HG02884 (cell line): ENCODE results near the gene FRMD3.
"Not testable (repeated sequence)": the region's sequence is repeated elsewhere in the genome, so short reads cannot be mapped to it uniquely, and the experiment has no call there.

Experiments used
- ATAC-seq: cut with Tn5 transposase; IDR thresholded peaks from one replicate; pipeline ENCODE4 v1.9.1; 2021; ENCODE audit warnings: mild to moderate bottlenecking, moderate library complexity; ENCODE audit not compliant: unreplicated experiment

Gene FRMD3

DNA sequence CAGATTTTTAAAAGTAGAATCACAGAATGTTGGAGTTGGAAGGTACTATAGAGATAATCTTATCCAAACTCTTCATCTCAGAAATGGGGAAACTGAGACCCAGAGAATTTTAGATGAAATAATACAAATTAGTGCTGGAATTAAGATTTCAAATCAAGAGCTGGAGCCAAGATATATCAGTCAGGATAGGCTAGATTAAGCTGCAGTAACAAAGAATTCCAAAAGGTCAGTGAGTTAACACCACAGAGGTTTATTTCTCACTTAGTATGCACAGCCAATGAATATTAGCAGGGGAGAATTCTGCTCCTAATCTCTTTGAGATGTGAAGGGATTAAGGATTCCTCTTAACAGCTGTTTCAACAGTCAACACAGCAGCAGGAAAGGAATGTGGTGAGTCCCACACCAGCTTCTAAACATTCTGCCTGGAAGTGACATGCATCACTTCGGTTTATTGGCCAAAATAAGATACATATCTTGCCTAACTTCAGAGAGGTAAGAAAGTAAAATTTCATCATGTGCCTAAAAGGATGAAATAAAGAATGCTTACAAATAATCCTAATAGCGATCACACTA lies 136.8 kb downstream of the FRMD3 start:
- ATAC-seq = no peak

DNA sequence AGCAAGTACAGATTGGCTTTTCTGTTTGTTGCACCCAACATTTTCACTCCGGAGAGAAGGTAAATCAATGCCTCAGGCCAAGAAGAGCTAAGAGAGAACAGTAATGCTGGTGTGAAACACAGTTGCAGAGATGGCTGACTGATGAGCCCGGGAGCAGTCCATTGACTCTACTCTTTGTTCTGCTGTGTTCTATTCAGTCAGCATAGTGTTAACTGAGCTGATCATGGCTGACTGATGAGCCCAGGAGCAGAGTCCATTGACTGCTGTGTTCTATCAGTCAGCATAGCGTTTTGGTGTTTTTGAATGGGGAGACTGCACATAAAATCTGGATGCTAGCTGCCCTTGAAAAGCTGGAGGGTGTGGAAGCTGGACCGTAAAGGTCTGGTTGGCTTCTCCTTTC lies 141.4 kb downstream of the FRMD3 start:
- no peak for ATAC-seq

DNA sequence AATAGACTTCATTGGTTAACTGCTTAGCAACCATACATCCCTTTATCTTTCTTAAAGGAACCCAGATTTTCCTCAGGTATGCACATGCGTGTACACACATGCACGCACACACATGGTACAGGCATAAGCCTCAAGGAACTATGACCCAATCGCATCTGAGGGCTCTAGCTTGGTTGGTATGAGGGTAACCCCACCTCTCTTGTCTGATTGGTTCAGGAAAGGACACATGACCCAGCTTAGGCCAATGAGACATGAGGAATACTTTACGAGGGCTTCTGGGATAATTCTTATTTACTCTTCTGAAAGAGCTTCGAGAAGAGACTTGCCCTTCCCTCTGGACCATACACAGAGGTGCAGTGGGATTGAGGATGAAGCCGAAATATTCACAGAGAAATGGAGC lies 141.9 kb downstream of the FRMD3 start:
- ATAC-seq = no peak

DNA sequence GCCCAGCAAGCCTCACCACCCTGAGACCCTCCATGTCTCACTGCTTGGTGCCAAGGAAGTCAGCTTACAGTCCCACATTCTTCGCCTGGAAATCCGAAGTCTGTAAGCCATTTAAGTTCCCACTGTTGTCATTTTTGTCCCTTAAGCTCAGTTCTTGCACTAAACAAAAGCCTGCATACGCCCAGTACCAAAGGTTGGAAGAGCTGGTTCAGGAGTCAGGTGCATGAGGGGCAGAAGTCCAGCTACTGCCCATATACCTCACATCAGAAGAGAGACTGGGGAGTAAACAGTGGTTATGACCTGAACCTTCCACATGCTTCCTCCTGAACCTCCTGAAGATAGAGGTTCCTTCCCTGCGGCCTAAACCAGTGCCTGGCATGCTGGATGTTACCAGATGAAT lies 146.0 kb downstream of the FRMD3 start:
- ATAC-seq = no peak

DNA sequence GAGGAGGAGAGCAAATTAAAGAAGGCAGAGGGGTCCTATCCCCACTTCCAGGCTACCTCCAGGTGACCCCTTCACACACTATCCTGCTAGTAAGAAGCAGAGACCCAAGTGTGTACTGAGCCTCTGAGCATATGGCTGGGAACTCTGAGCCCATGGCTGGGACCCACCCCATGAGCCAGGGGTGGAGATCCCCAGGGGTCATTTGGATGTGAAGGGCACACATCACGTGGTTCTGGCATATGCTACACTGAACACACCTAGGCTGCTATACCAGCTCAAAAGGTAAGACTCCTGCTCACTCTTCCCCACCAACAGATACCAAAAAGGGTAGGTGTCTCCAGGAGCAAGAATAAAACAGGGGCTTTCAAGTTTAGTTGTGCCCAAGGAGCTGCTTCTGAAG lies 149.9 kb downstream of the FRMD3 start:
- ATAC-seq = no peak

DNA sequence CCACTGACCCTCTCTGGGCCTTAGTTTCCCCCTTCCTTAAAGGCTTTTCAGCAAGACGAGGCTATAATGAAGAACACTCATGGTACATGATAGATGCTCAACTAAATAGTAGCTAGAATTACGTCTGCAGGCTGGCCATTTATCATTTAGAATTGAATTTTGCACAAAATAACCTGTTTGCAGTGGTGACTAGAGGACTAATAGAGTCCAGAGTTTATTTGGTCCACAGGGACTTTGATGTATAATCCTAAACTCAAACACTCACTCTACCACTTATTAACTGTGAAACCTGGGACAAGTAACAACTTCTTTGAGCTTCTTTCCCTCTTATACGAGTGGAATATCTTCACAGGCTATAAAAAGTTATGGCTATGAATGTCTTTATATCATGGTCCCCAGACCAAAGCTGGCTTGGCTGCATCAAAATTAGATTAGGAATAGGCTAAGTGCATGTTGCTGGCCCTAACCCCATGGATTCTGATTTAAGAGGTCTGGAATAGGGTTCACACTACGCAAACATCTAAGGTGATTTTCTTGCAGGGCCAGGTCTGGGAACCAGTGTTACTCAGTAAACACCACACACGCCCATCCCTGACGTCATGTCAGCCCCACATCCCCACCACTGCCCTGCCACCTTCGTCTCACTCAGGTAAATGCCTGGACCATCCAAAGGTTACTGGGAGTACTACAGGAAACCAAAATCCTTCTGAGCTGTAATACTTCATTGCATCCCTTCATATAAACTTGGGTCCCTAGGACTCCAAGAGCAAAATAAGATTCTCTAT lies 150.6 kb downstream of the FRMD3 start:
- ATAC-seq = no peak

DNA sequence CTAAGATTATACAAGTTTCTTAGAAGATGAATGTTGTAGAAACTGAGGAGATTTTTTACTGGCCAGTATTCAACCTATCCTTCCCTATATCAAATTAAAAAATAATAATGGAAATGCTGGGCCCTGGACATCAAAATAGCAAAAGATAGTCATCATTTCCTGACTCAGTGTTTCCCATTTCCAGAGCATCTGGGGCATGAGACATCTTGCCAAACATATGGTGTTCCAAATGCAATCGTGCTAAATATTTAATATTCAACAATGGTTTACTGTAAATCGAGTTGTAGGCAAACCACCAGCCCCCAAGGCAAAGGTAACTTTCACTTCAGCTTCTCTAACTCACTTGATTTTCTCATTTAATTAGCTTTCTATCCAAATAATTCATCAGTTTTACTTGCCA lies 152.9 kb downstream of the FRMD3 start:
- ATAC-seq = no peak

DNA sequence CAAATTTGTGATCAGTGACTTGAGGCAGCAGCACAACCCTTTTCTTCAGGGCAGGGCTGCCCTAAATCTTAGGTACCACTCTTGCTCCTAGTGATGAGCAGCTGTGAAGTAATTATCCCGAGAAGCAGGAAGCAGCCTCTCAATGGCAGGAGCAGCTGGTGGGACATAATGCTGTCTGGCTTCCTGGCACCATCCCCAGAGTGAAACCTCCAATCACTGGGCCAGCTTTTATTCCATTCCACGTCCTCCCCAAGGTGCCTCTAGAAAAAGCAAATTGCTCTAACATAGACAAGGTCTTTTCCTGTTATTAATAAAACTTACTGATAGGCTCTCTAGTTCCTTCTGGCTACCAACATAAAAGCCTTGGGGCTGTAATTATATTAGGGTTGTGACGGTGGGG lies 154.0 kb downstream of the FRMD3 start:
- ATAC-seq = no peak

DNA sequence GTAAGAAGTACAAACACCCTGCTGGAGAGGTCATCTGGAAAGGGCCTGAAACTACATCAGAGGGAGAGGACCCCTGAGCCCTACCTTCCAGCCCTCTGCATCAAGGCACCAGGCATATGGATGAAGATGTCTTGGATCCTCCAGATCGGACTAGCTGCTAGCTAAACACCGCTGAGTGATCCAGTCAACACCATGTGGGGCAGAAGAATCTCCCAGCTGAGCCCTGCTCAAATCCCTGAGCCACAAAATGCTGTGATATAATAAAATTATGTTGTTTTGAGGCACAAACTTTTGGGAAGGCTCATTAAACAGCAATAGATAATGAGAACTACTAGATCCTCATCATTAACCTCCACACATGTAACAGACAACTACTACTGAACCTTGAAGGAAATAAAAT lies 155.2 kb downstream of the FRMD3 start:
- ATAC-seq = no peak

DNA sequence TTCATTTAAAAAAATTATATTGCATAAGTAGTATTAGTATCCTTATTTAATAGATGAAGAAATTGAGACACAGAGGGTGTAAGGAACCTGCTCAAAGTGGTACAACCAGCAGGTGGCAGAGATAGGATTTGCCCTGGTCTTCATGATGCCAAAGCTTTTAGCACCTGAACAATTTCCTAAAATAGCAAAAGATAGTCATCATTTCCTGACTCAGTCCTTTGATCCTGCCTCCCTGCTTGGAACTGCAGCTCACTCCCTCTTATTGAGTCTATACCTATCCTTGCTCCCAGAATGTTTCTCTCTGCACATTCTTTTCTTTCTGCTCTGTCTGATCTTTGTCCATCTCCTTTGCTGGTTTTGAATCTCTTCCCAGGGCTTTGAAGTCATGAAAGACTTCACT lies 155.8 kb downstream of the FRMD3 start:
- ATAC-seq = no peak

DNA sequence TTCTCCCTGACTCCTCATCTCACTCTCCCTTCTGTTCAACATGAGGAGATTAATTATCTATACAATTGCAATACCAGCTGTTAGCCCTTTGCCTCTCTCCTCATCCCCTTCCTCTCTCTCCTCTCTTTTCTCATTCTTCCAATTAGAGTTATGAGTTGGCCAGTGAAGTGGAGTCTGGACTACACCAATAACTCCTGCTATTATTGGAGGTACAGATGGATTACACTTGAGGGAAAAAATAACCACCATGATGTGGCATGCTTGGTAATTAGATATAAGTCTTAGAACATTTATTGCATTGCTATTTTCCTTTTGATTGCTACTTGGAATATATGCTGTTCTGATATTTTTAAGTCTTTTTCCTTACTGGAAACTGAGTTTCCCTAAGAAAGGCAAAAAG lies 159.2 kb downstream of the FRMD3 start:
- ATAC-seq = no peak

DNA sequence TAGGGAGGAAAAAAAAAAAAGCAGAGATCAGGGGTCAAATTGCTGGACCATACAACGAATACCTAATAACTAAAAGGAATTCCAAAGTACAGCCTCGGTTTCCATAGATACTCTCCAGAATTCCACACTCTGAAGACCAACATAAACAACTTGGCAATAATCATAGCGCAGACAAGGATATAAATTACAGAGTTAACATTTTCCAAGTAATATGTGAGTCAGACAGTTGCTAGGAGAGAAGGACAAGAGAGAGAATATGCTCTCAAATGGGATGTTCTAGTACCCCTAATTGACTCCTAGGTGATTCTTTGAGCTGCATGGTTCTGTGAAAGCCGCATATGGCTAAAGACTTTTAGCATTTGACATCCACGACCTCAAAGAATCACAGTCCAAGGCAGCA lies 165.2 kb downstream of the FRMD3 start:
- ATAC-seq = no peak

DNA sequence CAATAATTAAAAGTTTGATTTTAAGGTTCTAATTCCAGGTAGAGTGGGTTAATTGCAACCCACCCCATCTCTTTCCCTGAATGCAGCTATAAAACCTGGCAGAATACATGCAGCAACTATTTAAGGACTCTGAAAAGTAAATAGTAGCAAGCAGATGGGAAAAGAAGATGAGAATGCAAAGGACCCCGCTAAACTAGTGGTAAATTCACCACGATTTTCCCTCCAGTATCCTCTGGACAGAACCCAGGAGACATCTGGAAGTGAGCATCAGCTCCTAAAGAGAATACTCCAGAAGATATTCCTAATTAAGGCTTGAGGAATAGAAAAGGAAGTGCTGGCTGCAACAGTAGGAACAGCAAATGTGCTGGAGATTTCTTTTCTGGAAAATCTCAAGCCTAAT lies 170.9 kb downstream of the FRMD3 start:
- no peak for ATAC-seq

DNA sequence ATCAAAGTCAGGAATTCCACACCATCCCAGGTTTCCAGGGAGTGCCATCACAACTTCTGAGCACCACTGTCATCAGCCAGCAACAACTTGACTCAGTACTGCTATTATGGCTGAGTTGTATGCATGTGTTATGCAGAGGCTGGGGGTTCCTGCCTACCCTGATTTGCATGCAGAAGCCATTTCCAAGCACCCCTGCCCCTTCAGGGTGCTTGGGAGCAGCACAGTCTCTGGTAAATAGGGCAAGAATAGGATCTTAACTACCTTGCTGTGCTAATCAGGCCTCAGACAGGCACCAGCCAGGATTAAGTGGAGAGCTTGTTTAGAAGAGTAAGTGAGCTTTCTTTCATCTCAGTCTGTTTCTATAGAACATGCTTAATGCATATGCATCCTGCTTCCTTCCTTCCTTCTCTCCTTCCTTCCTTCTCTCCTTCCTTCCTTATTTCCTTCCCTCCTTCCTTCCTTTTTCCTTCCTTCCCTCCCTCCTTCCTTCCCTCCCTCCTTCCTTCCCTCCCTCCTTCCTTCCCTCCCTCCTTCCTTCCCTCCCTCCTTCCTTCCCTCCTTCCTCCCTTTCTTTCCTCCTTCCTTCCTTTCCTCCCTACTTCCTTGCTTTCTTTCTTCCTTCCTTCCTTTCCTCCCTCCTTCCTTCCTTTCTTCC lies 175.7 kb downstream of the FRMD3 start:
- ATAC-seq = no peak

DNA sequence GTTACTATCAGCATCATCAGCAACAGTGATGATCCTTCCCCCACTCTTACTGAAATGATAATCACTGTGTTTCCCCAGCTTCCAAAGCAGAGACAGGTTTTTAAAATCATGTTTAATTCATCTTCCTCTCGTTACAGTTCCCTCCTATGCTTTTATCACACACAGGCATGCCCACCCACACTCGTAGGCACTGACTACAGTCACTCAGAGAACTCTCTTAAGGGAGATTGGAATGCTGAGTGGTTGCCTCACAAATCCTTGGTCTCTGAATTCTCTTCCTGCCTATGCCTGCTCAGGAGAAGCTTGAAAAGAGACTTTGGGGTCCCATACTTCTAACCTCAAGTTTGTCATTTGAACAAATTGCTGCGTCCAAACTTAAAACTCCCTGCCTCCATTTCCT lies 179.2 kb downstream of the FRMD3 start:
- no peak for ATAC-seq

DNA sequence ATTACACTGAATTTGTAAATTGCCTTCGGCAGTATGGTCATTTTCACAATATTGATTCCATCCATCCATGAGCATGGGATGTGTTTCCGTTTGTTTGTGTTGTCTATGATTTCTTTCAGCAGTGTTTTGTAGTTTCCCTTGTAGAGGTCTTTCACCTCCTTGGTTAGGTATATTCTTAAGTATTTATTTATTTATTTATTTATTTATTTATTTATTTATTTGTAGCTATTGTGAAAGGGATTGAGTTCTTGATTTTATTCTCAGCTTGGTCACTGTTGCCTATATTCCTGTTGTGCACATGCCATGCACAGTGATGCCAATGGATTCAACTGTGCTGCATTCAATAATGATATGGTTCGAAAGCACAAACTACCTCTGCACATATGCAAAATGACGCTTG lies 179.7 kb downstream of the FRMD3 start:
- ATAC-seq = not testable (repeated sequence)

DNA sequence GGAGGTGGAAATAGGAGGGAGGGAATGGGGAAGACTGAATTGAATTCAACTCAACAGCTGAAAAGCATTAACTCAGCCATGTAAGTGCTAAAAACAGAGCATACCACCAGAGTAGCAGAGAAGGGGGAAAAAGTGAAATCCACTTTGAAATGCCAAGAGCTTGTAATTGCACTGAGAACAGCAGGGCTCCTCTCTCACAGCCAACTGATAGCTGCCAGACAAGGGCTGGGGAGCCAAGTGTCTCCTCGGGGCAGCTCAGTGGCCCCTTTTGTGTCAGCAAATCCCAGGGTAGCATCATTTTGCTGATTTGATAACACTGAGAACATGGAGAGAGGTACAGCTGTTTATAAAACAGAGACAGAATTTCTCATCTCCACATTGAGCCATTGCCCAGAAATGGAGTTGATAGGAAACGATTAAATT lies 182.5 kb downstream of the FRMD3 start:
- ATAC-seq = no peak

DNA sequence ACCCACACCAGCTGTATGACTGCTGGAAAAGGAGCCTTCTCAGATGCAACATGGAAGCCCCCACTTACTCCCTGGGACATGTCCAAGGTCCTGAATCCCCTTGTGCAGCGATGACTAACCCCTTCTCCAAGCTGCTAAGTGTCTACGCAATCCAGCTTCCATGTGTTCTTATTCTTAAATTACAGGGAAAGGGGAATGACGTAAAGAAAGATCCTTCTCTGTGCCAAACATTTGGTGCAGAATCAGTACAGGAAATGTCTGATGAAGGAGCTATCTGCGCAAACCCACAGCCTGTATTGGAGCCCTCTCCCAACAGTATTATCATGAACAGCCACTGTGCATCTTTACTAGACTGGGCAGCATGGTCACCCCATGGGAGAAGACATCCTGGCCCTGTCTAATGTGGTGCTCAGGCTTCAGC lies 183.2 kb downstream of the FRMD3 start:
- no peak for ATAC-seq

DNA sequence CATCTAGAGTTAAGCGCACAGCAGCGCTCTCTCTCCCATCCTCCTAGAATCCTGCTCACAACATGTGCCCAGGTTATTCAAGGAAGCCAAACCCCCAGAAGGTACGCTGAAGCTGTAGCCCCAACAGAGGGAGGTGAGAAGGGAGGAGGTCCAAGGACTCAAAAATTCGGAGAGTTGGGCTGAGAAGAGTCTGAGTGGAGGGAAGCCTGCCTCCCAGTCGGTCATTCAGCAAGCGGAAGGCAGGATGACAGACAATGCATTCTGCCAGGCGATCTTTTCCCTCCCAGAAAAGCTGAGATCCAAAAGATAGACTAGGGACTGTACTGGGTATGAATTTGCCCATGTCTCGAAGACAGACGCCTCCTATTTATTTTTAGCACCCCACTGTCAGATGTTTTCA lies 189.2 kb downstream of the FRMD3 start:
- ATAC-seq = no peak

DNA sequence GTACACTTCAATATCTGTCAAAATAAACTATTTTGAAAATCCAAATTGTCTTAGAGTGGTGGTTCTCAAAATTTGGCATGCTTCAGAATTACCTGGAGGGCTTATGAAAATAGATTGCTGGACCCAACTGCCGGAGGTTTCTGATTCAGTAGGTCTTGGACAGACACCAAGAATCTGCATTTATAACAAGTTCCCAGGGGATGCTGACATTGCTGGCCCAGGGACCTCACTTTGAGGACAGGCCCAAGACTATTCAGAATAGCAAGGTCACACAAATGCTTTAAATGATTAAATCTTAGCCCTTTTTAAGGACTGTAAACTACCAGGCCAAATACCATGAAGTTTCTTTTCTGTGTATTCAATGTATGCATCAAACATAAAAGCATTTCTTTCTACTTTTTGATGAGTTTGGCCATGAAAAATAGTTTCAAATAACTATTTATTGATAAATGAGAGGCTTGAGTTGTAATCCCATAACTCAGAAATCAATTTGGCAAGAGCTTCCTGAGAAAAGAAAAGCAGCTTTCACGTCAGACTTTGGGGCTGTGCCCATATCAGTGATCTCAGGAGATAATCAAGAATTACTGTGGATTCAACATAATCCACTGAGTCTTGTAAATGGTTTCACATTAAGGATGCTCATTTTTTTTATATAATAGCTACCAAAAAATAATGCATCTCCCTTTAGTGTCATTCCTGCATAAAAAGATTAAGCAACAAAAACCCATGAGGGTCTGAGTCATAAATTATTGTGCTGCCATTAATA lies 191.4 kb downstream of the FRMD3 start:
- ATAC-seq = no peak

DNA sequence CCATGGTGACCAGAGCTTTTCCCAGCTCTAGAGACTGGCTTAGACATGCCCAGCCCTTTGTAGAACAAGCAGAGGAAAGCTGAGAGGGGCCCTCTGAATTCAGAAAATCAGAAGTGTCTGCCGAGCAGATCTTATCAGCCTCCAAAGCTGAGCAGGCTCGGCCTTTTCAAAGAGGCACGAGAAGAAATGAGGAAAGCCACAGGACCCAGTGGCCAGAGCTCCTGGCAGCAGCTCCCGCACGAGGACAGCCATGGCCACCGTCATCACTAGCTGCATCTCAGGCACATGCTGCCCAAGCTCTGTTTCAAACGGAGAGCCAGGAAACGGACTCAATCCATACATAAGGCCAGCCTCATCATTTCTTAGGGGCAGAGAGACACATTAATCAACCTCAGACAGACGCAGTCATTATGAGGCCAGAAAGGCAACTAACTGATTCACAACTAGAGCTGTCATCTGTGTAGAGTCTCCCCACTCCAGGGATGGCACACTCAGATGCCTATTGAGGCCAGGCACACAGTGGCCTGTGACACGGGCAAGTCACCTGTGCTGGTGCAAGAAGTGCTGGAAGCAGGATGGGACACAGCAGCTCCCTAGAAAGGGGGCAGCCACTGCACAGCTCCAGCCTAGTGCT lies 194.7 kb downstream of the FRMD3 start:
- no peak for ATAC-seq
